ENCODE measurements around the gene MAMDC2.

GRCh38 chr9:70259512-70259802, 215.8 kb downstream of the MAMDC2 start:
- TF ChIP-seq CTCF (IDR thresholded peaks at IDR 0.05) (no peak), POLR2AphosphoS5 (IDR thresholded peaks at IDR 0.05) (no peak)

Data from gastroesophageal sphincter (tissue), 3 donors.